NCI-H1436 (cell line): Measurements from ENCODE around the gene CCDC28A.
A peak's percentile ranks its signal among the peaks of the same experiment; 100 is the strongest.

ENCODE experiments used
- DNase-seq: peaks from one replicate; lab custom pipeline; 2025; lab: John Stamatoyannopoulos, UW

CCDC28A gene

DNA sequence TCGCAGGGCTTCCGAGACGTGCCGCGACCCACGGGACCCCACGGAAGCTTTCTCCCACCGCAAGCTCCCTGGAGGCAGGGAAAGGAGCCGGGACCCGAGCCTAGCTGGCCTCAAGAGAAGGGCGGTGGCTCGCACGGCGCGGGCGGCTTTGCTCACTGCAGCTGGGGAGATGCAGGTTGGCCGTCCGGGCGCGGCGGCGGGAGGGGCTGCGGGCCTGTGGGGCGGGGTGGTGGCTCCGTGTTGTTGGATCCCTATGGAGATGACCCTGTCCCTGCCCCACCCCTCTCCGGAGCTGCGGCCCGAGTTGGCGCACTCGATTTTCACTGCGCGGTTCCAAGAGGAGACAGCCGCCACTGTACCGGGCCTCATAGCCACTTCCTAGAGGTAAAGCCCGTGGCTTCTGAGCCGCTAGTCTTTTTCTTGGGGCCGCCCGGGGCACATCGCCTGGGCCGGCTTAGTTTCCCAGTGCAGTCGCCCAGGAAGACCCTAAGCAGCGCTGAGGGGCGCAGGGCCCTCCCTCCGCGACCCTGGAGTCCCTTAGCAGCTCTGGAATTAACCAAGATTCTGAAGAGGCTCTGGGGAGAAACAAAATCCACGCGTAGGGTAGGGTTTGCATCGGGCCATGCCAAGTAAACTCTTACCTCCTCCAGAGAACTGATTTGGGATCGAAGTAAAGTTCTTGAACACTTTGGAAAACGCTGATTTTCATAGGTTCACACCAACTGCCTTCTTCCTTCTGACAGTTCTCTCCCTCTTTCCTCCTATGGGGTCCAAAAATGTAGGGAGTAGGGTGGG is 22.4 kb downstream of the CCDC28A start, which contains the start of gene ECT2L:
Gene ECT2L (plus strand): TSS at position 279 of the 795 bp plus-strand sequence. CDS start 17,188 bp downstream, outside the sequence.
- DNase-seq = peak; percentile 65

DNA sequence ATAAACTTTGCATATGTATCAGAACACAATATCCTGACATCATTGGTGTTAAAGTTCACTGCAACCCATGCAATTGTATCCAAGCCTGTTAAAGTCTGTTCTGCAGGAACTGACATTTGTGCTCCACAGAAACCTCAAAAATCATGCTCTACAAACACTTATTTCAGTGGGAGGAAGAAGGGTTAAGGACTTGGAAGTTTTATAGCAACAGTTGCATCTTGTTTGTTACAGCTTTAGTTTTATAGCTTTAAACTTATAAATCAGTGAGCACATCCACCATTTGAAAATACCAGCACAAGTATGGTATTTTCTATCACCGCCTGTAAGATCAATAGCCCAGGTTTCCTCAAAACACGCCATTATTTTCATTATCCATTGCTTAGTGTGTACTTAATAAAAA is 23.2 kb downstream of the CCDC28A start:
- DNase-seq = no peak

DNA sequence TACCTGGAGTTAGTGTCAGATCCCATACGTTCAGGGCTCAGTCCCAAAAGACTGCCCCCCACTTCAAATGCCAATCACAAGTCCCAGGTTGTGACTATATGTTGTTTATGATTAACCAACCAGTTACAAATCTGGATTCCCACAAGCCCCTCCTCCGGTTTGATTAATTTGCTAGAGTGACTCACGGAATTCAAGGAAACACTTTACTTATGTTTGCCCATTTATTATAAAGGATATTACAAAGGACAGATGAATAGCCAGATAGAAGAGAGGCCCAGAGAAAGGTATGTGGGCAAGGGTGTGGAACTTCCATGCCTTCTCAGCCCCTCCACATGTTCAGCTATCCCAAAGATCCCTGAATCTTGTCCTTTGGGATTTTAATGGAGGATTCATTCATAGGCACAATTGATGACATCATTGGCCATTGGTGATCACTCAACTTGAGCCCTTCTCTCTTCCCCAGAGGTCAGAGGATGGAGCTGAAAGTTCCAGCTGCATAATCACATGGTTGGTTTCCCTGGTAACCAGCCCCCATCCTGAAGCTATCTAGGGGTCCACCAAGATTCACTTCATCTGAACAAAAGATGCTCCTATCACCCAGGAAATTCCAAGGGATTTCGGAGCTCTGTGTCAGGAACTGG is 24.4 kb downstream of the CCDC28A start:
- DNase-seq = no peak

DNA sequence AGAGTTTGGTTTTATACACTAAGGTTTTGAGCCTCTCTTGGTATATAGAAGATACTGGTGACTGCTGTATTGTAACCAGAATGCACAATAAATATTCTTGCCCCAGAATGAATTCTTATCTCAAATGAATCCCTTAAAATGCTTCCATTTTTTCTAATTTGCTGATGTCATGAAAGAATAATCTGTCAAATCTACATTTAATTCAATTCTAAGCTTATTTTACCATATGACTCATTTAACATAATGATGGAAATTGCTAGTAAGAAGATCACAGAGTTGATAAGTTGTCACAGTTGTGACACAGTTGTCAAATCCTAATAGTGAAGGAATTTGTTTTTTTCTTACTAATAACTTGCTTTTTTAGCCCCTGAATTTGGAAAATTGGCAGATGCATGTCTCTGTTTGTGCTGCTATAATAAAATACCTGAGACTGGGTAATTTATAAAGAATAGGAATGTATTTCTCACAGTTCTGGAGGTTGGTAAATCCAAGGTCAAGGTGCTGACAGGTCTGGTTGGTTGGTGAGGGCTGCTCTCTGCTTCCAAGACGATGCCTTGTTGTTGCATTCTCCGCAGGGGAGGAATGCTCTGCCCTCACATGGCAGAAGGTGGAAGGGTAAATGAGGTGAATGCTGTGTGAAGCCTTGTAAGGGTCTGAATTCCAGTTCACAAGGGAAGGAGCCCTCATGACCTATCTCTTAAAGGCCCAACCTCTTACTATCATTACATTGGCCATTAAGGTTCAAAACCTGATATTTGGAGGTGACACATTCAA is 27.0 kb downstream of the CCDC28A start:
- DNase-seq = no peak

DNA sequence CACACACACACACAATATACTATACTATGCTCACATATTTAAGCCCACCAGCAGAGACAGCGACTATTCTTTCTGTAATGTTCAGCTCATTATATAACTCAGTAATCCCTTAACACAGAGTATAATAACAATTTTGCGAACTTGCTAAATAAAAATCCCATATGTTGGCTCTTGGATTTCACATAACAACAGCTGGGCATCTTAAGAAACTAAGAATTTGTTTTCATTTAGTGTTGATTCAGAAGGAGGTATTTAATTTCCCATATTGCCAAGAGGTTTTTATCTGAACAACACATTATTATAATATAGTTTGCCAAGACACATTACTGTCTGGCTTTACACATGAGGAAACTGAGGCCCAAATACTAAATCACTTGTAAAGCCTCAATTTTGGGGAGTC is 29.8 kb downstream of the CCDC28A start:
- DNase-seq = no peak

DNA sequence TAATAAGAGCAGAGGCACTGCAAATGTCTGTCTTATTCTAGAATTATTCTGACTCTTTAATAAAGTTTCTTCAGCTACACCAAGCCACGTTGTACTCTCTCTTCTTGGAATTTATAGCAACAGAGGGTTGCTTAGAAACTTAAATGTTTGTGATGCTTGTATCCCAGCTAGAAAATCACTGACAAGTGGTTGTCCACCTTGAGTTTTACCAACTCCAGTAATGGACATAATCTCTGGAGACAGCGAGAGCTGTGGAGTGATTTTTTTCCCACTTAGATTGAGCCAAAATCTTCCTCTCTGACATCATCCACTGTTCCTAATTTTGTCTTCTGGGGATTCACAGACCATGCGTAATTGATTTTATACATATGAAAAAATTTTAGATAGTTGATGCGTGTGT is 30.3 kb downstream of the CCDC28A start:
- no peak for DNase-seq

DNA sequence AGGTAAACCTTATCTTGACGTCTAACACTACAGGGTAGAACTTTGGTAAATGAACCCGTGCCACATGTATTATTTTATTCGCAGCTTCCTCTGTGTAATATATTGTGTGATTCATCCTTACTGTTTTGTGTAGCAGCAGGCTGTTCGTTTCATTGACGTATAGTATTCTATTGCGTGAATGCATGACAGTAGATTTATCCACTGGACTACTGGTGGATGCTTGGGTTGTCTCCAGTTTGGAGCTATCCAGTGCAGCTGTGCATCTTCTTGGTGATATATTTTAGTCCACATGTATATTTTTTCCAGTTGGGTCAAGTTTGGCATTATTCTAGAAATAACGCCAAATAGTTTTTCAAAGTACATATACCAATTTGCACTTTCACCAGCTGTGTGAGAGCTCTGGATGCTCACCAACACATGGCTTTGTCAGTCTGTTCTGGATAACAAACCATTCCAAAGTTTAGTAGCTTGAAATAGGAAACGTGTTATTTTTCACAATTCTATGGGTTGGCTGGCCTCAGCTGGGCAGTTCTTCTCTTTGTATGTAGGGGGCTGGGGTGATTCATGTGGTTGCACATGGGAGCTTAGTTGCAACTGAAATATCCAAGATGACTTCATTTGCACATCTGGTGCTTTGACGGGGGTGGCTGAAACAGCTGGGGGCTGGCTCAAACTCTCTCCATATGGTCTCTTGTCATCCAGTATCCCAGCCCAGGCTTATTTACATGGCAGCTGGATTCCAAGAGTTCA is 31.6 kb downstream of the CCDC28A start:
- no peak for DNase-seq

DNA sequence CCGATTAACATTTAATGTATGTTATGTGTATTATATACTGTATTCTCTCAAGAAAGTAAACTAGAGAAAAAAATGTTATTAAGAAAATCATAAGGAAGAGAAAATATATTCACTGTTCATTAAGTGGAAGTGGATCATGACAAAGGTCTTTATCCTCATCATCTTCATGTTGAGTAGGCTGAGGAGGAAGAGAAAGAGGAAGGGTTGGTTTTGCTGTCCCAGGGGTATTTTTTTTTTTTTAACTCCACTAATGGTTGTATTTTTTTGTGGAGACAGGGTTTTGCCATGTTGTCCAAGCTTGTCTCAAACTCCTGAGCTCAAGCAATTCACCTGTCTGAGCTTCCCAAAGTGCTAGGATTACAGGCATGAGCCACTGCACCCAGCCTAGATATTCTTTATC is 33.3 kb downstream of the CCDC28A start:
- no peak for DNase-seq

DNA sequence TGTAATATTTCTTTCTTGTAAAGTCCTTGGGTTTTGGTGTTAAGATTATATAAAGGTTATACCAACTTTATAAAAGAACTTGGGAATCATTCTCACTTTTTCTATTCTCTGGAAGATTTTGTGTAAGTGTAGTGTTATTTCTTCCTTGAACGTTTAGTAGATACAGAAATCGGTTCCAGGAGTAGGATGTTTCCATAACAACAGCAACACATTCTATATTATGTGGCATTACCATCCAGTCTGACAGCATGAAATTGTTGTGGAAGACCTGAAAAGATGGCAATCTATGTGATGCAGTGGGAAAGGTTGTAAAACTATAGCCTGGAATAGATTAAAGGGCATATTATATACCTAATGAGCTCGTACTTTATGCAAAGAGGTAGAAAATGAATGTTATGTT is 36.1 kb downstream of the CCDC28A start:
- DNase-seq = no peak

DNA sequence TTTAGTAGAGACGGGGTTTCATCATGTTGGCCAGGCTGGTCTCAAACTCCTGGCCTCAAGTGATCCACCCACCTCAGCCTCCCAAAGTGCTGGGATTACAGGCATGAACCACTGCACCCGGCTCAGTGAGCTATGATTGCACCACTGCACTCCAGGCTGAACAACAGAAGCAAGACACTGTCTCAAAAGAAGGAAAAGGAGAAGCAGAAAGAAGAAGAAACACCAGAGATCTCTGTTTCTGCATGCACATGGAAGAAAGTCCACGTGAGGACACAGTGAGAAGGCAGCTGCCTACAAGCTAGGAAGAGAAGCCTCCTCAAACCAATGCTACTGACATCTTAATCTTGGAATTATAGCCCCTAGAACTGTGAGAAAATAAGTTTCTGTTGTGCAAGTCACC is 38.3 kb downstream of the CCDC28A start:
- no peak for DNase-seq

DNA sequence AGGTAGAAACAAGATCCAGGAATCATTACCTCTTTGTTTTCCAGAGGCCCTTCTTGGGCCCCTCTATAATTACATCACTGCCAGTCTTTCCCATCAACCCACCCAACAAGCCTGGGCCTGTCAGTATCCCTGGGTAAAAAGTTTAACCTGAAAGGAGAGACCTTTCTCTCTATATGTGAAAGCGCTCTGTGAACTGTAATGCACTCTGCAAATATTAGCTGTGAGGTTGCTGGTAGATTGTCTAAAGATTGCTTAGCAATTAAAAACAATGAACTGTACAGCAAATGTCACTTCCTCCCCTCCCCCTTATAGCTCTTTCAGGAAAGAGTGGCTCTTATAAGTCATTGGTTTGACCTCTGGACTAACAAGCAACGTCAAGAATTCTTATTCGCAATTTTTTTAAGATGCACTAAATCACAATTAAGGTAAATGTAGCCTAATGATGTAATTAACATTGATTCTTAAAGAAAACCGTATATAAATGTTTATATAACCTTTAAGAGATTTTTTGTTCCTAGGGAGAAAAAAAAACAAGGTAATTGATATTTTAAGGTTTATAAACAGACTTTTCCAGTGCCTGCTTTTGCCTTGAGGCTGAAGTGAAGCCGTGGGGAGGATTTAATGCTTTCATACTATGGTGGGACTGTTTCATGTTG is 40.7 kb downstream of the CCDC28A start:
- DNase-seq = peak; percentile 74

DNA sequence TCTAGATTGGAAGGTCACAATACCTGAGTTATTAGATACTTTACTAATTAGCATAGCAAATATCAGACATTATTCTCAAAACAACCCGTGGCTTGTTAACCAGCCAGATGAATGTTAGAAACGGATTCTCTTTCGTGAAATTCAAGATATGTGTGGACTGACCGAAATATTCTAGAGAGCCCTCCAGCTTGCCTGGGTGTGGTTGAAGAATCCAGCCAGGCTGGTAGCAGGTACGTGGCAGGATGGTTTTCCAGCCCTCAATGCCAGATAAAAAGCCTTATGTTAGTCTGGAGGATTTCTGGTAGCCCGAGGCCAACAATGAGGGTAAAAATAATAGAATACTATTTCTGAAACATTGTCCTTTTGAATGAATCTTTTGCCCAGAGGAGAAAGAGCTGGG is 41.7 kb downstream of the CCDC28A start:
- no peak for DNase-seq

DNA sequence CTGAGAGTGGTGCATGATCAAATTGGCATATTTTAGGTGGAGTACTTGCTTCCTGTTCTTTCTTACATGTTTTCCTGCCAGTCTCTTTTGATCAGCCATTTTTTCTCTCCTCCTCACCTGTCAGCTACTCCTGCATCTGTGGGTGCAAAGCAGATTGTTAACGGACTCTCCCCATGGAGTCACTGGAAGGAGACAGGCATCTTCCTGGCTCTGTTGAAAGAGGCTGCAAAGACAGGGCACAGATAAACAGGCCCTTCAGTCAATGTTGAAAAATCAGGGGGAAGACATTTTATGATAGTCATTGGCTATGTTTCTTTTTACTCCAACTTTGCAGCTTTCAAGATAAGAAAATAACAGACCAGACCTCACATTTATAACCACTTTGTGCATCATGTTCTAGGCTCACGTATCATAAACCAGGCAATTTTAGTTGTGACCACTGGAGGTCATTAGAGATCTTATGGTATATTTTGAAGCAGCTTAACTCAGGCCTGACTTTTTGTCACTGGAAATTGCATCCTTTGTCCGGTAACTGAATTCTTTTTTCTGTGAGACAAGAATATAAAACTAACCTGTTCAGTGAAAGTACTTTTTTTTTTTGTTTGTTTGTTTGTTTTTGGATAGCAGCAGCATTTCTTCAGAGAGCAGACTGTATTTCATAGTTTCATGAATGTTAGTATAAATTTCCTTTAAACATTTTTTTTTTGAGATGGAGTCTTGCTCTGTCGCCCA is 42.4 kb downstream of the CCDC28A start:
- peak; percentile 59 for DNase-seq

DNA sequence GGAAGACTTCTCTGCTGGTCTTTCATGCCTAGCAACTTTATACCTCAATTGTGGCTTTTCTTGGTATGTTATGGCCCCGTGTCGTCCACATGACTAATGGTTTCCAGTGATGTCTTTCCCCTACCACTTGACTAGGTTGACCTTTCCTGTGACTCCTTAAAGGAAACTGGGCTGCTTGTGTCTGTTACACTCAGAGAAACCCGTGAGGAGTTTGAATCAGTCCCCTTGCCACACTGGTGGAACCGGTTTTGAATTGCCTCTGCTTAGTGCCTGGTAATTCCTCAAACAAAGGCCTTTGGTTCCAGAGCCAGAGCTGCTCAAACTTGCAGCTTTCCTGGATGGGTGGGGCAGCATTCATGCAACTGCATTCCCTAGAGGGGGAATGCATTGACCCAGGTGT is 44.2 kb downstream of the CCDC28A start:
- DNase-seq = peak; percentile 45

DNA sequence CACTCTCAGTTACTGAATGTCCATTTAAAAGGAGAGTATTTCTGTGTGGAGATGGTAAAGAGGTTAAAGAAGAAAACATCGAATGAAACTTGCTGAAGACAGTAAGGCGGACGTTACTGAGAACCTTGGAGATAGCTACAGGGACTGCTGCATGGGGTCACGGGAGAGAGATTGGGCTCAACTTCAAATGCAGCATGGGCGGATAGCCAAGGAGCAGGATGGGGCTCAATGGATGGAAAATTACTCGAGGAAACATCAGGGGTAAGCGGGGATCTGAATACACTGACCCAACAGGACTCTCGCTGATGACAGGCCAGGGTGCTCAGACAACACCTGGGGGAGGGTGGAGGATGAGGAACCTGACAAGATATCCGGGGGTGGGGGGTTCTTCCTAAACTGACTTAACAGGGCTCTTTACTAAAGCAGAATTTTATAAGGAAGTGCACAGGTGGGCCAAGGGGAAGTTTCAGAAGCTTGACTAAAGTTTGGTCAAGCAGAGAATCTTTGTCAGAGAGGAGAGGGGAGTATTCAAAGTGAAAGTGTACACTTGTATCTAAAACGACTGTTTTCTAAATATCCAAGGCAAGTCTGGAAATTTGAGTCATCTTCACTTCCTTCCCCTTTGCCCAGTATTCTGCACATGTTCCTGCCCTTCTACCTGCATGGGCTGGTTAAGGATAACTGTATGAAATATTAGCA is 45.1 kb downstream of the CCDC28A start:
- DNase-seq = no peak

DNA sequence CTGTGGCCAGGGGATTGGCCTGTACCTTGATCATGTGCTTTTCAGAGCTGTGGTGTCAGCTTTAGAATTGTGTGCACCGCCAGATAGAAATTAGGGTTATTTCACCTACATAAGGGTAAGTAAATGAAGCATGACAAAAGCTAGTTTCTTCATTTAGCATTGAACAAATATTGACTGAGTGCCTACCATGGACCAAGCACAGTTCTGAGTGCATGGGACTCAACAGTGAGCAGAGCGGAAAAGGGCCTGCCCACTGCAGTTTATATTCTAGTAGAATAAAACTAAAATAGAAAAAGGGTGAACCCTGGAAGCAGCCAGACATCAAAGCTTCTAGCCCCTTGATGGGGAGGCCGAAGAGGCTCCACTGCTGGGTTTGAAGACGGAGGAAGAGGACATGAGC is 48.0 kb downstream of the CCDC28A start:
- no peak for DNase-seq

DNA sequence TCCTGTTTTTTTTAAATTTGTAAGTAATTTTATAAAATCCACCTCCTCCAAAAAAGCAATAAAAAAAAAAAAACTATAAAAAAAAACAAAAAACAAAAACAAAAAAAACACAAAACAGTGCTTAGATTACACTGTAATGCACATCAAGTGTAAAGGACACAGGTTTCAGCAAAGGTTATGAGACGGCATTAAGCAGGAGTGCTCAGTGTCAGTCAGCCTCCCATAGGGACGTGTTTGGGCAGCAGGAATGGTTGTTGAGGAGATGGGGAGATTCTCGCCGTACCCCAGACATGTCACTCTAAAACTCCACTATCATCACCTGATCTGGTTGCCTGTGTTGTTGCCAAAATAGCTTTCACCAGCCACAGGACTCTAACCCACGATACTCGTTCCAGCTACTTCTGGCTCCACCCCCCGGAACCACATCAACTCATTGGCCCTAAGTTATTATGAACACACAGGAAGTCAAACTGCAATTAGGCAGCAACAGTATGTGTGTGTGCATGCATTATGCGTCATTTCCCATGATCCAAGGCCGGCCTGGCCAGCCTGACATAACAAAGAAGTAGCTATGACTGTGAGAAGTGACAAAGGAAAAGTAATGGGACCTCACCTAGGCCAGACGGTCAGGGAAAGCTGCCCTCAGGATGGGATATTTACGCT is 51.0 kb downstream of the CCDC28A start:
- no peak for DNase-seq

DNA sequence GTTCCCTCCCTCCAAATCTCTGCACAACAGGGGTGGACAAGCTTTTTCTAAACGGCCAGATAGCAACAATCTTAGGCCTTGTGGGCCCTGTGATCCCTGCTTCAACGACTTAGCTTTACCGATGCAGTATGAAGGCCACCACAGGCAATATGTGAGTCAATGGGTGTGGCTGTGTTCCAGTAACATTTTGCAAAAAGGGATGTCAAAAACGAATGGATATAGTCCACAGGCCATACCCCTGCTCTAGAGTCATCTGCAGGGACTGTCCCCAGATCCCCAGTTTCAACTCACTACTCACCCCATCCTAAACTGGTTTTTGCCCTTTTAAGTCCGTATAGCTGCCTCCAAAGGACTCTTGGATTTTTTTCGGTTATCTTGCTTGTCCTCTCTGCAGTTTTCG is 56.7 kb downstream of the CCDC28A start:
- no peak for DNase-seq

DNA sequence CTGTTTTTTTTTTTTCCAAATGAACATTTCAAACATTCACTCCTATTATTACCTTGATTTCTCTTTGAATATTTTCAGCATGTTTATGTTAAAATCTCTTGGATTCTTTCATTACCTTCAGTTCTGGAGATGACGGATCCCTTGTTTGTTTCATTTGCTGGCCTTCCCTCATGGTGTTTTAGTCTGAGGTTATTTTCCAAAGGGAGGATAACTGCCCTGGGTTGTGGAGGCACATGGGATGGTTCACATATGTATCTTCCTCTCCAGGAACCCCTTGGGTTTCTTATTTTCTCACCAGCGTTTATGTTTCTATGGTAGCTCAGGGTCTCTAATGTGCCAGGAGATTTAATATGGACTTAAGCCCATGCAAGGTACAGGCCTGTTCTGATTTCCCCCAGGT is 58.6 kb downstream of the CCDC28A start:
- DNase-seq = no peak
